Neural crest cell (in vitro differentiated cells): Measurements from ENCODE around the gene SRRM1. TPM values are rescaled to one million over a fixed set of nuclear protein-coding genes. Genes with fewer than 3 reads are reported as not detected.
A peak's percentile ranks its signal among the peaks of the same experiment; 100 is the strongest.
"Not testable (repeated sequence)": the region's sequence is repeated elsewhere in the genome, so short reads cannot be mapped to it uniquely, and the experiment has no call there.

Source experiments
- DNase-seq: peaks from one replicate; pipeline ENCODE4 v3.0.0; 2021; ENCODE audit warnings: low read depth, mixed read lengths, low spot score
- H3K27ac Mint-ChIP-seq: one replicate; pipeline ENCODE4 v1.8.0; 2021; ENCODE audit warnings: mild to moderate bottlenecking, mixed read lengths; ENCODE audit not compliant: unreplicated experiment
- H3K27me3 Mint-ChIP-seq: 2 replicates; pipeline ENCODE4 v1.8.0; 2021; ENCODE audit warnings: low read depth, mild to moderate bottlenecking, mixed read lengths
- H3K36me3 Mint-ChIP-seq: 2 replicates; pipeline ENCODE4 v1.8.0; 2021; ENCODE audit warnings: low read depth, mild to moderate bottlenecking, mixed read lengths
- H3K4me1 Mint-ChIP-seq: 2 replicates; pipeline ENCODE4 v1.8.0; 2021; ENCODE audit warnings: mixed read lengths
- H3K4me3 Mint-ChIP-seq: one replicate; pipeline ENCODE4 v1.8.0; 2021; ENCODE audit warnings: mild to moderate bottlenecking, mixed read lengths
- H3K9me3 Mint-ChIP-seq: 2 replicates; pipeline ENCODE4 v1.8.0; 2021; ENCODE audit warnings: mixed read lengths
- total RNA-seq: library from RNA; stranded (reverse); gene quantifications from 2 replicates; pipeline ENCODE4 v1.2.1, GENCODE V29; 2021
- TF ChIP-seq, protein P1 (sequence below): fragments of 200-600 bp; sonication (generic); conservative IDR thresholded peaks from 2 replicates; pipeline ENCODE4 v1.5.0; 2021; ENCODE audit warnings: antibody characterized with exemption, mild to moderate bottlenecking

Gene SRRM1
- total RNA-seq, 1 donor from 2014 or later: 217 TPM

DNA sequence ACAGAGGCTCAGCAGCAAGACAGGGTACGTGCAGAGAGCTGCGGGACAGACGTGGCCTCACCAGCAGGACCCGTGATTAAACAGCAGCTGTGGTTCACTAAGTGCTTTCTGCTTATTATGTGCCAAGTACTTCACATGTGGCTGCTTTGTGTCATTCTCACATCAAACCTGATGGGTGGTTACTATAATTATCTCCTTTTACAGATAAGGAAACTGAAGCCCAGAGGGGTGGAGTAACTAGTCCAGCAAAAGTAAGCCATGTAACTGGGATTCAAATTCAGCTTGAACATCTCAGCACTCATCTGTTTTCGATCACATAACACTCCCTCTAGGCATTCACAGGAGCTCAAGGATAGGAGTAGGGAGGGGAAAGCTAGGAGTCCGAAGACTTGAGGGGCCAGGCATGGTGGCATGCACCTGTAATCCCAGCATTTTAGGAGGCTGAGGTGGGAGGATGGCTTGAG is 51.3 kb downstream of the SRRM1 start:
- Mint-ChIP-seq H3K4me3 (no peak overlapping the region), H3K27me3 (no peaks in the 10 kb centered on the region), H3K36me3 (no peaks in the 10 kb centered on the region), H3K9me3 (no peaks in the 10 kb centered on the region), H3K27ac (peak overlapping the region; percentile 68), H3K4me1 (no peaks in the 10 kb centered on the region)
- no peak for DNase-seq
- TF ChIP-seq, protein P1, sequence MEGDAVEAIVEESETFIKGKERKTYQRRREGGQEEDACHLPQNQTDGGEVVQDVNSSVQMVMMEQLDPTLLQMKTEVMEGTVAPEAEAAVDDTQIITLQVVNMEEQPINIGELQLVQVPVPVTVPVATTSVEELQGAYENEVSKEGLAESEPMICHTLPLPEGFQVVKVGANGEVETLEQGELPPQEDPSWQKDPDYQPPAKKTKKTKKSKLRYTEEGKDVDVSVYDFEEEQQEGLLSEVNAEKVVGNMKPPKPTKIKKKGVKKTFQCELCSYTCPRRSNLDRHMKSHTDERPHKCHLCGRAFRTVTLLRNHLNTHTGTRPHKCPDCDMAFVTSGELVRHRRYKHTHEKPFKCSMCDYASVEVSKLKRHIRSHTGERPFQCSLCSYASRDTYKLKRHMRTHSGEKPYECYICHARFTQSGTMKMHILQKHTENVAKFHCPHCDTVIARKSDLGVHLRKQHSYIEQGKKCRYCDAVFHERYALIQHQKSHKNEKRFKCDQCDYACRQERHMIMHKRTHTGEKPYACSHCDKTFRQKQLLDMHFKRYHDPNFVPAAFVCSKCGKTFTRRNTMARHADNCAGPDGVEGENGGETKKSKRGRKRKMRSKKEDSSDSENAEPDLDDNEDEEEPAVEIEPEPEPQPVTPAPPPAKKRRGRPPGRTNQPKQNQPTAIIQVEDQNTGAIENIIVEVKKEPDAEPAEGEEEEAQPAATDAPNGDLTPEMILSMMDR: no peak

DNA sequence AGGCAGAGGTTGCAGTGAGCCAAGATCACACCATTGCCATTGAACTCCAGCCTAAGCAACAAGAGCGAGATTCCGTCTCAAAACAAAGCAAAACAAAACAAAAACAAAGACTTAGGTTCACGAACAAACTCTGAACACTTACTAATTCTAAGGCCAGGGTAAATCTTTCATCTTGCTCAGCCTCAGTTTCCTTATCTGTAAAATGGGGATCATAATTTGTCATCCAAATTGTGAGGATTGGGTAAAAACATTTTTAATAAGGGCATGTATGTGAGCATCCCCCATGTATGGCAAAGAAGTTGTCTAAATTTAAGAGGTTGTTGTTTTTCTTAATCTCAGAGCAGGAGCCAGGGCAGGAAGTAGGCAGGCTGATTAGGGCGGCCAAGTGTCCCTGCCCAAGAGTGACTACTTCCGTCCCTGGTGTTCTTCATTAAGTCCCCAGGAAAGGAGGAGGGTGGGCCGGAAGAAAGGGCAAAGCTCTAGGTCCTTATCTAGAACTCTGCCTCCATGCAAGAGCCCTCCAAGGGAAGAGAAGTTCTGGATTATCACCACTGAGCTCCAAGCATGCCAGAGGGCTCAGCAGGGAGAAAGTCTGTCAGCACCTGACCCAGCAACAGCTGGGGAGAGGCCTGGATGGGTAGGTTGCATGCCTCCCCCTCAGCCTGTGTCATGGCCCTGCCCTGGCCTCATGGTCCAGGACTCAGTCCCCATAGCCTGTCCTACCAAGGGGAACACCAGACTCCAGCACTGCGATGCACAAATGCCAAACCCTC is 52.3 kb downstream of the SRRM1 start:
- no peaks in the 10 kb centered on the region for H3K9me3 Mint-ChIP-seq
- H3K27me3 Mint-ChIP-seq: no peaks in the 10 kb centered on the region
- DNase-seq: no peak
- no peaks in the 10 kb centered on the region for H3K36me3 Mint-ChIP-seq
- H3K4me1 Mint-ChIP-seq: no peaks in the 10 kb centered on the region
- TF ChIP-seq, protein P1: no peak
- no peak overlapping the region for H3K27ac Mint-ChIP-seq
- H3K4me3 Mint-ChIP-seq: no peak overlapping the region

DNA sequence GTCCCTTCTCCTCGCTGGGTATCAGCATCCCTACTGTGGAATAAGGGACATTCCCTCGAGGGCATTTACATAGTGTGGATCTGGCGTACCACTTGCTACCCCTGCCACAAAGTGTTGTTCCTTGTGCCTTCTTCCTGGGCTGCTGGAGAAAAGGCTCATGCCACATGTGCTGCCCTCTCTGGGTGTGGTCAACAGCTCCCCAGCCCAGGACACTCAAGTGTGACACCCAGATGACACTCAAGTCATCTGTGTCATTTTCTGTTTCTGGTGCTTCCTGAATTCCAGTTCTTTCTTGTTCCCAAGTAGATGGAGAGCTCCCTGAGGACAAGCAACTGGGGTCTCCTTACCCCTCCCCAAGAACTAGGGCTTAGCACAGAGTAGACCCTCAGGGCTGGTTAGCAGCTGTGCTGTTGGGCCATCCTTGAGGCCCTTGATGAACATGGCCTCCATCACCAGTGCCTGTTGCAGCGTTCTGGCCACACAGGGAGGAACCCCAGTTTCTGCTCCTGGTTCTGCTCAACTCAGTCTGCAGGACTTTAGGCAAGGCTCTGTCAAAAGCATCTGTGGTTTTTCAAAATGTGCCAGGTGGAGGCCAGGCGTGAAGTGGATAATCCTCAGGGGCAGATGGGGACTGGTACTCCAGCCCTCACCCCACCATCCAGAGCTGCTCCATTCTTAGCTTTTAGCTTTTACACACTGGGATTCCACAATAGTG is 53.1 kb downstream of the SRRM1 start:
- Mint-ChIP-seq H3K36me3 (no peaks in the 10 kb centered on the region), H3K4me1 (no peaks in the 10 kb centered on the region), H3K27ac (no peak overlapping the region), H3K27me3 (no peaks in the 10 kb centered on the region), H3K9me3 (no peaks in the 10 kb centered on the region), H3K4me3 (no peak overlapping the region)
- DNase-seq: no peak
- TF ChIP-seq, protein P1: no peak

DNA sequence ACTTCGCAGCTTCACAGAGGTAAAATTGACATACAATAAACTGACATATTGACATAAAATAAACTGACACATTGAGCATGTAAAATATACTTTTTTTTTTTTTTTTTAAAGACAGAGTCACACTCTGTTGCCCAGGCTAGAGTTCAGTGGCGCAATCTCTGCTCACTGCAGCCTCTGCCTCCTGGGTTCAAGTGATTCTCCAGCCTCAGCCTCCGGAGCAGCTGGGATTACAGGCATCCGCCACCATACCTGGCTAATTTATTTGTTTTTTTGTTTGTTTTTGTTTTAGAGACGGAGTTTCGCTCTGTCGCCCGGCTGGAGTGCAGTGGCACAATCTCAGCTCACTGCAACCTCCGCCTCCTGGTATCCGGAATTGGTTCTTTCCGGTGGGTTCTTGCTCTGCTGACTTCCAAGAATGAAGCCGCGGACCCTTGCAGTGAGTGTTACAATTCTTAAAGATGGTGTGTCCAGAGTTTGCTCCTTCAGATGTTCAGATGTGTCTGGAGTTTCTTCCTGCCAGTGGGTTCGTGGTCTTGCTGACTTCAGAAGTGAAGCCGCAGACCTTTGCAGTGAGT is 53.7 kb downstream of the SRRM1 start:
- Mint-ChIP-seq H3K4me1 (no peaks in the 10 kb centered on the region), H3K4me3 (no peak overlapping the region), H3K36me3 (no peaks in the 10 kb centered on the region), H3K27ac (no peak overlapping the region), H3K9me3 (no peaks in the 10 kb centered on the region), H3K27me3 (no peaks in the 10 kb centered on the region)
- no peak for DNase-seq
- TF ChIP-seq, protein P1: no peak

DNA sequence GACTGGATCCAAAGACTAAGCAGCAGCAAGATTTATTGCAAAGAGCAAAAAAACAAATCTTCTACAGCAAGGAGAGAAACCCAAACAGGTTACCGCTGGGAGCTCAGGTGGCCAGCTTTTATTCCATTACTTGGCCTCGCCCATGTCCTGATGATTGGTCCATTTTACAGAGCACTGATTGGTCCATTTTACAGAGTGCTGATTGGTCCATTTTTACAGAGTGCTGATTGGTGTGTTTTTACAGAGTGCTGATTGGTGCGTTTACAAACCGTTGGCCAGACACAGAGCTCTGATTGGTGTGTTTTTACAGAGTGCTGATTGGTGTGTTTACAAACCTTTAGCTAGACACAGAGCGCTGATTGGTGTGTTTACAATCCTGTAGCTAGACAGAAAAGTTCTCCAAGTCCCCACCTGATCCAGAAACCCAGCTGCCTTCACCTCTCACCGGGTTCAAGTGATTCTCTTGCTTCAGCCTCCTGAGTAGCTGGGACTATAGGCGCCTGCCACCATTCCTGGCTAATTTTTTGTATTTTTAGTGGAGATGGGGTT is 54.4 kb downstream of the SRRM1 start:
- H3K27me3 Mint-ChIP-seq, H3K4me1 Mint-ChIP-seq, H3K36me3 Mint-ChIP-seq, H3K9me3 Mint-ChIP-seq, DNase-seq, H3K27ac Mint-ChIP-seq, H3K4me3 Mint-ChIP-seq: not testable (repeated sequence)

DNA sequence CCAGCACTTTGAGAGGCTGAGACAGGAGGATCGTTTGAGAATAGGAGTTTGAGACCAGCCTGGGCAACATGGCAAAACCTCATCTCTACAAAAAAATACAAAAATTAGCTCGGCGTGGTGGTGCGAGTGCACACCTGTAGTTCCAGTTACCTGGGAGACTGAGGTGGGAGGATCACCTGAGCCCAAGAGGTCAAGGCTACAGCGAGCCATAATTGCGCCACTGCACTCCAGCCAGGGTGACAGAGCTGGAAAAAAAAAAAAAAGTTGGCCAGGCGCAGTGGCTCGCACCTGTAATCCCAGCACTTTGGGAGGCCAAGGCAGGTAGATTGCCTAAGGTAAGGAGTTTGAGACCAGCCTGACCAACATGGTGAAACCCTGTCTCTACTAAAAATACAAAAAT is 55.2 kb downstream of the SRRM1 start:
- not testable (repeated sequence) for H3K27ac Mint-ChIP-seq, H3K4me1 Mint-ChIP-seq, H3K27me3 Mint-ChIP-seq, H3K4me3 Mint-ChIP-seq, DNase-seq, H3K36me3 Mint-ChIP-seq, H3K9me3 Mint-ChIP-seq
